ENCODE data around the gene IARS1. TPM values are rescaled to one million over a fixed set of nuclear protein-coding genes. Genes with fewer than 3 reads are reported as not detected.

Gene IARS1
- total and polyA plus RNA-seq, 2 of the 13 experiments (the other 11 are each of a cell fraction or from before 2014, with no cell fraction given) = 55.9 to 185 TPM

DNA sequence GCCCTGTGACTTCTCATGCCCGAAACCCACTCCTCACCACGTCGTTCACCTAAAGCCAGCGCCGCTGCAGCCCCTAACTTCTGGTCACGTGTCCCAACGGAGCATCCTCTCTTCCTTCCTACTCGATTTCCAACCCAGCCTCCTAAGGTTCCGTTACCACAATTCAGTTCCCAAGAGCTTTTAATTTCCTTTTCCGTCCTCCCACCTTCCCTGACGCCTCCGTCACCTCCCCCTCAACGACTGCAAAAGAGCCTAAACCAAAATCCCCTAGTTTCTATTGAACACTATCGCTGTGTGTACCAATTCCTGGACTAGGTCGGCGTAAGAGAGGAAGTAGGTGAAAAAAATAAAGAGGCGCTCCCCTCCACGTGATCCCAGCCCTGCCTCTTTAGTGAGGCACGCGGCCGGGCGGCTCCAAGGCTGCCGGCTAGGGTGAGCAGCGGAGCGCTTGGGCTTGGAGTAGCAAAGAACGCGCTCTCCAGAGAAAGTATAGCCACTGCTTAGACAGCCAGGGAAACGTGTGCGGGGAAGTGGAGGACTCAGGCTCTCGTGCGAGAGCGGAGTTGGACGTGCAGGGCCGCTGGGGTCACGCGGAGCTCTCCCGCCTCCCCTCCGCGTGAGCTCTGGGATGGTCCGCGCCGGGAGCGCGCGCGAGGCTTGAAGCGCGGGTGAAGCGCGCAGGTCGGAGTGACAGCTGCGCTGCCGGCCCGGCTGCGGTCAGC, 31.9 kb upstream of the IARS1 start, which contains the start of the genes CENPP and NOL8 (continued):
- TF ChIP-seq HCFC1 (IDR thresholded peaks at IDR 0.05; ENCODE audit: low read depth, low read length) (peak; percentile 68), YEATS2 (CRISPR knock-in tag; IDR thresholded peaks at IDR 0.05; ENCODE audit: borderline replicate concordance) (peak; percentile 92), NFRKB (IDR thresholded peaks at IDR 0.05) (peak; percentile 15; the same call in 1 of the 2 replicates), SP4 (CRISPR knock-in tag; IDR thresholded peaks at IDR 0.05) (peak; percentile 53), XRCC5 (optimal IDR thresholded peaks at IDR 0.05; ENCODE audit: low read length) (peak; percentile 81), ZNF746 (CRISPR knock-in tag; IDR thresholded peaks at IDR 0.05) (peak; percentile 49; the same call in 1 of the 2 replicates), CCAR2 (optimal IDR thresholded peaks at IDR 0.05; ENCODE audit: low read depth, low read length) (no peak), MAF1 (CRISPR knock-in tag; IDR thresholded peaks at IDR 0.05; ENCODE audit: borderline replicate concordance) (no peak), ZNF333 (CRISPR knock-in tag; IDR thresholded peaks at IDR 0.05; ENCODE audit: borderline replicate concordance) (peak; percentile 62; the same call in 1 of the 2 replicates), ZSCAN22 (CRISPR knock-in tag; IDR thresholded peaks at IDR 0.05) (no peak), KDM1A (CRISPR knock-in tag; IDR thresholded peaks at IDR 0.05) (no peak), ZNF382 (CRISPR knock-in tag; IDR thresholded peaks at IDR 0.05; ENCODE audit: borderline replicate concordance) (no peak), ZNF709 (CRISPR knock-in tag; IDR thresholded peaks at IDR 0.05) (0 out of 2 replicates have a peak, but pooled peaks have one; percentile 51), YY1 (IDR thresholded peaks at IDR 0.05; ENCODE audit: insufficient read depth, insufficient replicate concordance, low read depth, low read length) (peak; percentile 44), ZNF282 (IDR thresholded peaks at IDR 0.05; ENCODE audit: partially characterized antibody) (no peak), KAT7 (CRISPR knock-in tag; IDR thresholded peaks at IDR 0.05; ENCODE audit: borderline replicate concordance) (no peak), EP300 (IDR thresholded peaks at IDR 0.05; ENCODE audit: low read depth in 2 of 2, low read length in 2 of 2) (0 out of 4 replicates have a peak, but pooled peaks of 1 of the 2 experiments have one; percentile 24), EP300 (CRISPR knock-in tag; IDR thresholded peaks at IDR 0.05; ENCODE audit: borderline replicate concordance) (peak; percentile 29; the same call in 1 of the 2 replicates), CBX5 (CRISPR knock-in tag; IDR thresholded peaks at IDR 0.05; ENCODE audit: borderline replicate concordance) (peak; percentile 87), ZNF230 (CRISPR knock-in tag; IDR thresholded peaks at IDR 0.05) (peak; percentile 69; the same call in 1 of the 2 replicates), CHD2 (IDR thresholded peaks at IDR 0.05; ENCODE audit: low read depth, low read length) (no peak), TOPORS (CRISPR knock-in tag; IDR thresholded peaks at IDR 0.05) (peak; percentile 74), ZFP1 (CRISPR knock-in tag; IDR thresholded peaks at IDR 0.05) (peak; percentile 90), PHF20 (CRISPR knock-in tag; IDR thresholded peaks at IDR 0.05) (peak; percentile 96), CBX1 (IDR thresholded peaks at IDR 0.05; ENCODE audit: low read depth) (no peak)
- TF ChIP-seq, protein P1, sequence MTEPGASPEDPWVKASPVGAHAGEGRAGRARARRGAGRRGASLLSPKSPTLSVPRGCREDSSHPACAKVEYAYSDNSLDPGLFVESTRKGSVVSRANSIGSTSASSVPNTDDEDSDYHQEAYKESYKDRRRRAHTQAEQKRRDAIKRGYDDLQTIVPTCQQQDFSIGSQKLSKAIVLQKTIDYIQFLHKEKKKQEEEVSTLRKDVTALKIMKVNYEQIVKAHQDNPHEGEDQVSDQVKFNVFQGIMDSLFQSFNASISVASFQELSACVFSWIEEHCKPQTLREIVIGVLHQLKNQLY (CRISPR knock-in tag; IDR thresholded peaks at IDR 0.05) = peak; percentile 58
- TF ChIP-seq, protein P2, sequence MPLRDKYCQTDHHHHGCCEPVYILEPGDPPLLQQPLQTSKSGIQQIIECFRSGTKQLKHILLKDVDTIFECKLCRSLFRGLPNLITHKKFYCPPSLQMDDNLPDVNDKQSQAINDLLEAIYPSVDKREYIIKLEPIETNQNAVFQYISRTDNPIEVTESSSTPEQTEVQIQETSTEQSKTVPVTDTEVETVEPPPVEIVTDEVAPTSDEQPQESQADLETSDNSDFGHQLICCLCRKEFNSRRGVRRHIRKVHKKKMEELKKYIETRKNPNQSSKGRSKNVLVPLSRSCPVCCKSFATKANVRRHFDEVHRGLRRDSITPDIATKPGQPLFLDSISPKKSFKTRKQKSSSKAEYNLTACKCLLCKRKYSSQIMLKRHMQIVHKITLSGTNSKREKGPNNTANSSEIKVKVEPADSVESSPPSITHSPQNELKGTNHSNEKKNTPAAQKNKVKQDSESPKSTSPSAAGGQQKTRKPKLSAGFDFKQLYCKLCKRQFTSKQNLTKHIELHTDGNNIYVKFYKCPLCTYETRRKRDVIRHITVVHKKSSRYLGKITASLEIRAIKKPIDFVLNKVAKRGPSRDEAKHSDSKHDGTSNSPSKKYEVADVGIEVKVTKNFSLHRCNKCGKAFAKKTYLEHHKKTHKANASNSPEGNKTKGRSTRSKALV (CRISPR knock-in tag; IDR thresholded peaks at IDR 0.05) = peak; percentile 81
- TF ChIP-seq, protein P3, sequence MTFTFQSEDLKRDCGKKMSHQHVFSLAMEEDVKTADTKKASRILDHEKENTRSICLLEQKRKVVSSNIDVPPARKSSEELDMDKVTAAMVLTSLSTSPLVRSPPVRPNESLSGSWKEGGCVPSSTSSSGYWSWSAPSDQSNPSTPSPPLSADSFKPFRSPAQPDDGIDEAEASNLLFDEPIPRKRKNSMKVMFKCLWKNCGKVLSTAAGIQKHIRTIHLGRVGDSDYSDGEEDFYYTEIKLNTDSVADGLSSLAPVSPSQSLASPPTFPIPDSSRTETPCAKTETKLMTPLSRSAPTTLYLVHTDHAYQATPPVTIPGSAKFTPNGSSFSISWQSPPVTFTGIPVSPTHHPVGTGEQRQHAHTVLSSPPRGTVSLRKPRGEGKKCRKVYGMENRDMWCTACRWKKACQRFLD (CRISPR knock-in tag; IDR thresholded peaks at IDR 0.05; ENCODE audit: borderline replicate concordance) = no peak; the same call in 1 of the 2 replicates
